Activated T-helper 1 cell treated with Interleukin-2 at 50 U/mL for 16 hours (primary cell): ENCODE results near the gene DAAM1.

Source experiments
- DNase-seq: peaks from one replicate; pipeline ENCODE4 v3.0.0-alpha.2; 2020; ENCODE audit warnings: low read depth

DAAM1 gene

GRCh38 chr14:59316151-59316830 is 127.8 kb downstream of the DAAM1 start:
- DNase-seq: no peak

GRCh38 chr14:59317346-59317745 is 128.9 kb downstream of the DAAM1 start:
- no peak for DNase-seq

- no peak for DNase-seq
Measured at GRCh38 chr14:59317798-59318505, 129.5 kb downstream of the DAAM1 start.

GRCh38 chr14:59318908-59319307 is 130.4 kb downstream of the DAAM1 start:
- no peak for DNase-seq

GRCh38 chr14:59320361-59320760 is 131.9 kb downstream of the DAAM1 start:
- DNase-seq: no peak

GRCh38 chr14:59320763-59321625 is 132.5 kb downstream of the DAAM1 start:
- no peak for DNase-seq

GRCh38 chr14:59321626-59321949 is 133.1 kb downstream of the DAAM1 start:
- DNase-seq: no peak

- no peak for DNase-seq
Measured at GRCh38 chr14:59325906-59326305, 137.4 kb downstream of the DAAM1 start.

- no peak for DNase-seq
Measured at GRCh38 chr14:59328454-59328853, 140.0 kb downstream of the DAAM1 start.

- DNase-seq: no peak
Measured at GRCh38 chr14:59330455-59330854, 142.0 kb downstream of the DAAM1 start.

- DNase-seq: no peak
Measured at GRCh38 chr14:59331217-59331616, 142.8 kb downstream of the DAAM1 start.

GRCh38 chr14:59332727-59333126 is 144.3 kb downstream of the DAAM1 start:
- DNase-seq: no peak

- DNase-seq: no peak
Measured at GRCh38 chr14:59333235-59333634, 144.8 kb downstream of the DAAM1 start.

GRCh38 chr14:59333668-59334067 is 145.2 kb downstream of the DAAM1 start:
- DNase-seq: no peak

- DNase-seq: no peak
Measured at GRCh38 chr14:59334253-59334652, 145.8 kb downstream of the DAAM1 start.

- no peak for DNase-seq
Measured at GRCh38 chr14:59336098-59336497, 147.6 kb downstream of the DAAM1 start.

GRCh38 chr14:59336706-59337105 is 148.2 kb downstream of the DAAM1 start:
- no peak for DNase-seq

GRCh38 chr14:59337141-59337611 is 148.7 kb downstream of the DAAM1 start:
- no peak for DNase-seq

- DNase-seq: no peak
Measured at GRCh38 chr14:59338761-59339160, 150.3 kb downstream of the DAAM1 start.

GRCh38 chr14:59339524-59340330 is 151.3 kb downstream of the DAAM1 start:
- DNase-seq: no peak

- no peak for DNase-seq
Measured at GRCh38 chr14:59341858-59342477, 153.5 kb downstream of the DAAM1 start.
